Measurements from ENCODE around the gene PACS1. TPM values are rescaled to one million over a fixed set of nuclear protein-coding genes. Genes with fewer than 3 reads are reported as not detected.

Gene PACS1
- total RNA-seq, 3 donors from 2014 or later, result 14.4 to 44.9 (median 18.9) TPM

GRCh38 chr11:66259956-66260355 lies 189.9 kb downstream of the PACS1 start:
- TF ChIP-seq, protein P1, sequence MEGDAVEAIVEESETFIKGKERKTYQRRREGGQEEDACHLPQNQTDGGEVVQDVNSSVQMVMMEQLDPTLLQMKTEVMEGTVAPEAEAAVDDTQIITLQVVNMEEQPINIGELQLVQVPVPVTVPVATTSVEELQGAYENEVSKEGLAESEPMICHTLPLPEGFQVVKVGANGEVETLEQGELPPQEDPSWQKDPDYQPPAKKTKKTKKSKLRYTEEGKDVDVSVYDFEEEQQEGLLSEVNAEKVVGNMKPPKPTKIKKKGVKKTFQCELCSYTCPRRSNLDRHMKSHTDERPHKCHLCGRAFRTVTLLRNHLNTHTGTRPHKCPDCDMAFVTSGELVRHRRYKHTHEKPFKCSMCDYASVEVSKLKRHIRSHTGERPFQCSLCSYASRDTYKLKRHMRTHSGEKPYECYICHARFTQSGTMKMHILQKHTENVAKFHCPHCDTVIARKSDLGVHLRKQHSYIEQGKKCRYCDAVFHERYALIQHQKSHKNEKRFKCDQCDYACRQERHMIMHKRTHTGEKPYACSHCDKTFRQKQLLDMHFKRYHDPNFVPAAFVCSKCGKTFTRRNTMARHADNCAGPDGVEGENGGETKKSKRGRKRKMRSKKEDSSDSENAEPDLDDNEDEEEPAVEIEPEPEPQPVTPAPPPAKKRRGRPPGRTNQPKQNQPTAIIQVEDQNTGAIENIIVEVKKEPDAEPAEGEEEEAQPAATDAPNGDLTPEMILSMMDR (IDR thresholded peaks at IDR 0.05), result no peak
- no peak overlapping the region for H3K4me3 ChIP-seq
- ATAC-seq (no peak), DNase-seq (no peak)
- intact Hi-C loops (cut with DNase I, micrococcal nuclease), result no loop called here
- H3K36me3 ChIP-seq (ENCODE audit: low read depth), result no peaks in the 10 kb centered on the region
- H3K4me1 ChIP-seq (ENCODE audit: low read depth), result peaks cover 14% of the 10 kb centered on the region
- H3K9me3 ChIP-seq, result no peaks in the 10 kb centered on the region

GRCh38 chr11:66261578-66261977 lies 191.5 kb downstream of the PACS1 start:
- Histone ChIP-seq H3K4me1 (ENCODE audit: low read depth) (peaks cover 15% of the 10 kb centered on the region), H3K36me3 (ENCODE audit: low read depth) (no peaks in the 10 kb centered on the region), H3K4me3 (no peak overlapping the region), H3K9me3 (no peaks in the 10 kb centered on the region)
- DNase-seq (no peak), ATAC-seq (no peak)
- TF ChIP-seq, protein P1 (IDR thresholded peaks at IDR 0.05), result no peak
- intact Hi-C loops (cut with DNase I, micrococcal nuclease), result no loop called here

GRCh38 chr11:66262191-66262590 lies 192.1 kb downstream of the PACS1 start:
- TF ChIP-seq, protein P1 (IDR thresholded peaks at IDR 0.05), result no peak
- ATAC-seq (no peak), DNase-seq (no peak)
- no peaks in the 10 kb centered on the region for H3K9me3 ChIP-seq
- intact Hi-C loops (cut with DNase I, micrococcal nuclease), result no loop called here
- no peaks in the 10 kb centered on the region for H3K36me3 ChIP-seq (ENCODE audit: low read depth)
- no peak overlapping the region for H3K4me3 ChIP-seq
- peaks cover 16% of the 10 kb centered on the region for H3K4me1 ChIP-seq (ENCODE audit: low read depth)

DNA sequence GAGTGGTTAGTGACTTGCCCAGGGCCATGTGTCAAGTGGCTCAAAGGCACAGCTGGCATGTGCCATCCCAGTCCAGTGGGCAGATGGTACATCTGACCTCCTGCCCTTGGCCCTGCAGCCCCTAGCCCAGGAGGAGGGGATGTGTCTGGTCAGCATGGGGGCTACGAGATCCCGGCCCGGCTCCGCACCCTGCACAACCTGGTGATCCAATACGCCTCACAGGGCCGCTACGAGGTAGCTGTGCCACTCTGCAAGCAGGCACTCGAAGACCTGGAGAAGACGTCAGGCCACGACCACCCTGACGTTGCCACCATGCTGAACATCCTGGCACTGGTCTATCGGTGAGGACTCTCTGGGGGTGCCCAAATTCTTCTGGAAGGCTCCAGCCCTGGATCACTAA lies 192.6 kb downstream of the PACS1 start:
- ATAC-seq (no peak), DNase-seq (no peak)
- Histone ChIP-seq H3K36me3 (ENCODE audit: low read depth) (no peaks in the 10 kb centered on the region), H3K9me3 (no peaks in the 10 kb centered on the region), H3K4me3 (no peak overlapping the region), H3K4me1 (ENCODE audit: low read depth) (peaks cover 14% of the 10 kb centered on the region)
- intact Hi-C loops (cut with DNase I, micrococcal nuclease), result no loop called here
- TF ChIP-seq, protein P1 (IDR thresholded peaks at IDR 0.05), result no peak

- Histone ChIP-seq H3K9me3 (no peaks in the 10 kb centered on the region), H3K4me3 (no peak overlapping the region), H3K36me3 (ENCODE audit: low read depth) (peaks cover under 1% of the 10 kb centered on the region), H3K4me1 (ENCODE audit: low read depth) (peaks cover 14% of the 10 kb centered on the region)
- ATAC-seq (no peak), DNase-seq (no peak)
- intact Hi-C loops (cut with DNase I, micrococcal nuclease), result no loop called here
- TF ChIP-seq, protein P1 (IDR thresholded peaks at IDR 0.05), result no peak
Observed at GRCh38 chr11:66263231-66263630, 193.2 kb downstream of the PACS1 start.

- intact Hi-C loops (cut with DNase I, micrococcal nuclease), result no loop called here
- TF ChIP-seq, protein P1 (IDR thresholded peaks at IDR 0.05), result no peak
- Histone ChIP-seq H3K4me3 (no peak overlapping the region), H3K36me3 (ENCODE audit: low read depth) (peaks cover 3% of the 10 kb centered on the region), H3K9me3 (no peaks in the 10 kb centered on the region), H3K4me1 (ENCODE audit: low read depth) (peaks cover 9% of the 10 kb centered on the region)
- no peak for DNase-seq
- no peak for ATAC-seq
Observed at GRCh38 chr11:66263785-66264184, 193.7 kb downstream of the PACS1 start.

Data from mucosa of descending colon (tissue), 3 donors.